Fibroblast of skin of back (primary cell): Measurements from ENCODE around the gene TFEB. TPM values are rescaled to one million over a fixed set of nuclear protein-coding genes. Genes with fewer than 3 reads are reported as not detected.
A peak's percentile ranks its signal among the peaks of the same experiment; 100 is the strongest.
"Not testable (repeated sequence)": the region's sequence is repeated elsewhere in the genome, so short reads cannot be mapped to it uniquely, and the experiment has no call there.

Source experiments
- DNase-seq: peaks from one replicate; pipeline ENCODE4 v3.0.0-alpha.2; 2013
- polyA plus RNA-seq, 2 experiments: library from polyadenylated mRNA; unstranded; fragments of 120-200 nt; gene quantifications; one replicate each; pipeline ENCODE4 v1.2.1, GENCODE V29; 2013; ENCODE audit not compliant: insufficient read length in 2 of 2

The TFEB gene
- 5.9 TPM for polyA plus RNA-seq (2013, experiment 1 of 2; ENCODE audit: insufficient read length)
- 4.1 TPM for polyA plus RNA-seq (2013, experiment 2 of 2; ENCODE audit: insufficient read length)

DNA sequence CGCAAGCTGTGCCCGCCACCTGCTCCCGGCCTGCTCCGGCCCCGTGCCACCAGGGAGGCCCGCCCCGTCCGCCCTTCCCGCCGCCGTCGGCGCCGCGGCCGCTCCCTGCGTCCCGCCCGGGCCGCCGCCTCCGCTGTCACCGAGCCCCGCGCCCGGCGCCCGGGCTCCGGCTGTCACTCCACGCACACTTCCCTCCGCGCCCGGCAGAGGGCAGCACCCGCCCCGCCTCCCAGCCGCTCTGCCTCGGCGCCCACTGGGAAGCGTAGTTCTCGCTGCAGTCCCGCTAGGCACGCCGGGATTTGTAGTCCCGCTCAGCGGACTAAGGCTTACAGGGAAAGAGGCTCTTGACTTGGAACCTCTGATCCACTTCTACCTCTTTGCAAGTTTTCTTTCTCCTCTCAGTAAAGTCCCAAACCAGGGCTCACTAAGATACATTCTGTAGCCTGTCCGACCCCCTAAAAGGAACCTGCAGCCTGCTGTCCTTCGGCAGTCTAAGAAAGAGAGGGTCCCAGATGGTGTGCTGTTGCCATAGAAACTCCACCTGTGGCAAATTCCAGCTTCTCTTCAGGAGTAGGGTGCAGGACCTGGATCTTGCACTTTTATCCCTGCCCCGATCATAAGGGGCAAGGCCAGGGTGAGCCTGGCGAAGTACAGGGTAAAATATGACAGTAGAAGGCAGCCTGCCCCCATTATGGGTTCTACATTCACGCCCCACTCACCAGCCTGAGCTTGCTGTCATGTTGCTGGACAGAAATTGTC is at the start of gene TFEB:
TSS of gene TFEB (minus strand) at position 182 of the 759 bp plus-strand sequence. CDS start 44,395 bp downstream, outside the sequence.
- peak; percentile 89 for DNase-seq

DNA sequence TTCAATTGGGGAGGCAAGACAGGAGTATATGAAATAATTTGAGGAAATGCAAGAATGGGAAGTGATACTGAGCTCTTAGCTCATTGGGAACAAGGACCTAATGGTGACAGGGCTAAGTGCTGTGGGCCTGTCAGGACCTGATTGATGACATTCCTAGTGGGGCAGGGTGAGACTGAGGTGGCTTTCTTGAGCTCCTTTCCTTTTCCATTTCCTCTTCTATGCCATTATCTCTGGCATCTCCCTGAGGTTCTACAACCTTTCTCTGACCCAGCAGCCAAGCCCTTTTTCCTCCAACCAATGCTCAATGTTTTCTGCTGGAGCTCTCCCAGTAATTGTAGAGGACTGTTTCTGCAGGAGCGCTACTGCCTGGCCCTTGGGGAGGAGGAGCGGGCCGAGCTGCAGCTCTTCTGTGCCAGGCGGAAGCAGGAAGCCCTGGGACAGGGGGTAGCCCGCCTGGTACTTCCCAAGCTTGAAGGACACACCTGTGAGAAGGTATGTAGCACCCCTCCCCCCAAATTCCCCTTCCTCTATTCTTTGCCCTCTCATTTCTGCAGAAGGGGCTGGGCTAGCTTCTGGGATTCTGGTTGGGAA is 49.3 kb upstream of the TFEB start:
- no peak for DNase-seq

DNA sequence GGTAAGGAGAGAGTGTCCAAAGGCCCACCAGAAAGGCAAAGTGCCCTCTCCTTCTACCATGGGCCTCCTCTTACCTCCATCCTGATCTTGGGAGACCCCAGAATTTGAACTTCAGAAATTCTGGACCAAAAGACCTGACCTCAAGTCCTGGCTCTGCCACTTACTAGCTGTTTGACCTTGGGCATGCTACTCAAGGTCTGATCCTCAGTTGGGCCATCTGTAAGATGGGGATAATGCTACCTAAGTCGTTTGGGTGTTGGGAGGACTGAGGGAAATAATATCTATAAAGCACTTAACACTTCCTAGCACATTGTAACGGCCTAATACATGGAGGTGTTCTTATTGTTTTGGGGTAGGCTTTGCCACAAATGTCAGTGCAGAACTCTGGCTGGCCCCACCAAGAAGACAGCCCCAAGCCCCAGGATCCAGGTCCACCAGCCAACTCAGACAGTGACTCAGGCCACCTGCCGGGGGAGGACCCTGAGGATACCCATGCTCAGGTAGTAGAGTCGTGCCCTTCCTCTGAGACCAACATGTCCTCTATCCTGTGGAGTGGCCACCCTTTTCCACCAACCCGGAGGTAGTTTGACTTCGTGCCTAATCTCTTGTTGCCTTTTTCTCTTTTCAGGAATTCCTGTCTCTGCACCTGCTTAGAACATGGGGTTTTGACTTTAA is 47.8 kb upstream of the TFEB start:
- no peak for DNase-seq

- no peak for DNase-seq
Observed at GRCh38 chr6:41781366-41781730, 45.9 kb upstream of the TFEB start.

DNA sequence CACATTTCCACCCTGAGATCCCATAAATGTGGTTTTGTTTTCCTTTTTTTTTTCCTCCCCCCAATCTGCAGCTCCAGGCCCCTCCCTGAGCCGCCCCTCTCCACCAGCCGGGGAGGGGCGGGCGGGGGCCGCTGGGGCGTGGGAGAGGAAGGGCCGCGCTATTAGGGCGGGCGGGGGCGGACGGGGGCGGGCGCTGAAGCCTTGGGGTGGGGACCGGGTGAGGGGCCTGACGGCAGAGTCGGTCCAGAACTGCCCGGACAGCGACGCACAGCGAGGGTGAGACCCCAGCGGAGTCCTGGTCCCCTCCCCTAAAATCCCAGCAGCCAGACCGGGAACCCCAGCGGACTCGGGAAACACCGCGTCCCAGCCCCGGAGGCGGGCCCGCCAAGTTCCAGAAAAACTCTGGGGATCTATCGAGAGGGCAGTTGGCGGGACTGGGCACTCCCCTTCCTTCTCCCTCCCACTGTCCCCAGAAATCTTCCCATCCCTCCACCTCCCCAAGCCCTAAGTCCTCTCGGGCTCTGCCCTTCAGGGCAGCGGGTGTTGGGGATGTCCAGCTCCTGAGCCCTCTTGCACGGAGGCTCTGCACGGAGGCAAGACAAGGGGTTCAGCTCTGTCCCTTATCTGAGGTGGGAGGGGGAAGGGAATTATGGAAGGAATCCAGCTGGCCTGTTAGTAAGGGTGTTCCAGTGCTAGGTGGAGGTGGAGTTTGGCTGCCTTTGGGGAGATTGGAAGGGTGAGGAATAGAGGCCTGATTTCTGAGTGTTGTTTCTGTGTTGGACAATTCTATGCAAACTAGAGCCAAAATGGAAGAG is 45.4 kb upstream of the TFEB start, which contains the start of gene PRICKLE4:
TSS of gene PRICKLE4 (plus strand) at position 232 of the 815 bp plus-strand sequence. CDS start 2,692 bp downstream, outside the sequence.
- DNase-seq, result no peak

- peak; percentile 92 for DNase-seq
Observed at GRCh38 chr6:41779788-41780550, 44.6 kb upstream of the TFEB start, which contains the start of gene FRS3. FRS3 (minus strand) TSS chr6:41779900; CDS start chr6:41776987, 2,913 bp downstream.

DNA sequence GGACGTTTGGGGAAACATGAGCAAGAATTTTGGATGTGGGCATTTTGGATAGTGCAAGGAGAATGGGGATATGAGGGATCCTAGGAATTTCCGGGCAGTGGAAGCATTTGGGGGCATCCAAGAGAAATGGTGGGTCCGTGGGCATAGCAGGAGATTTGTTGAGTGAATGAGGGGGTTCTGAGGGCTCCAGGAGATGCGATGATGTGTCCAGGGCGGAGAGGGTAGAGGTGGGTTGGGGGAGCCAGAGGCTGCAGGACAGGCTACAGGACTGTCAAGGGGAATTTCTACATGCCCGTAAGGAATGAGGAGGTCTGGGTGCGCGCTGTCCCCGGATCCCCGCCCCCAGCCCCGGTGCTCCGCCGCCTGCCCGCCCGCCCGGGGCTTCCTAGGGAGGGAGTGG is 43.9 kb upstream of the TFEB start:
- no peak for DNase-seq

GRCh38 chr6:41778895-41779294 is 43.5 kb upstream of the TFEB start:
- no peak for DNase-seq

GRCh38 chr6:41777551-41778285 is 42.3 kb upstream of the TFEB start:
- no peak for DNase-seq

DNA sequence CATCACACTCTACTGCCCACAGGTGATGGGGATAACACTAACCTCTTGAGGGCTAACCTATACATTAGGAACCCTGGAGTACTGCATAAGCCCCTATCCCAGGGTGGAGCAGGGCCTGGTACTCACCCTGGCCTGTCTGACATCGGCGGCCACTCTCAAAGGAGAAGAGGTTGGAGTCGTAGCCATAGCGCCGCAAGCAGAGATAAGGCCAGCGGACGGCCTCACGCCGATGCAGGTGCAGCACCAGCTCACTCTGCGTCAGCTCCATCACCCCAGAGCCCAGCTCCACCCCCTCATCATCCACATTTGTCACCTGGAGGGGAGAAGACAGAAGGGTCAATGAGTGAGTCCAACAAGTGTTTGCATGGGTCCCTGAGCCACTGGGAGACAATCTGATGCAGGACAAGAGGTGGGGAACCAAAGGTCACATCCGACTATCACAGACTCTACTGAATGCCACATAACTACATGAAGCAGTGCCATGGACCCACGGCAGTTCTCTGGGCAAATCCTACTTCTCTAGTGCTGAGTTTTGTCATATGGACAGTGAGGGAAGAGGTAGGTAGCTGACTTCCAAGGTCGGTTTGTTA is 40.0 kb upstream of the TFEB start:
- no peak for DNase-seq

DNA sequence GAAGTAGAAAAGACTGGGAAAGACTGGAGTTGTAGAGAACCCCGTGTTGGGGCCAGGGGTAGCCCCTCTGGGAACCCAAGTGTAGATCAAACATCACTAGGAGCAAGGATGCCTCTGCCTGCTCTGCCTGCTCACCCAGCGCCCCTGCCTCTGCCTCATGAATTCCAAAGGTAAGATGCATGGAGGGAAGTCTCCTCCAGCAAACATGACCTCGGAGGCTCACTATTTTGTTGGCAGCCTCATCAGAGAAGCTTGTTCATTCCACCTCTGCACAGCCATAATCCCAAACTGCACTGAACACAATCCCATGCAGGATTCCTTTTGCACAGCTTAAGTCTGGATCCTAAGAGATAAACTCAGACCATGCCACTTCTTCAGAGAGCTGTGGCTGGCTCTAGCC is 39.4 kb upstream of the TFEB start:
- no peak for DNase-seq

- no peak for DNase-seq
Observed at GRCh38 chr6:41771058-41771983, 35.9 kb upstream of the TFEB start.

- no peak for DNase-seq
Observed at GRCh38 chr6:41770381-41771057, 35.1 kb upstream of the TFEB start.

GRCh38 chr6:41769376-41769775 is 34.0 kb upstream of the TFEB start:
- DNase-seq, result no peak

DNA sequence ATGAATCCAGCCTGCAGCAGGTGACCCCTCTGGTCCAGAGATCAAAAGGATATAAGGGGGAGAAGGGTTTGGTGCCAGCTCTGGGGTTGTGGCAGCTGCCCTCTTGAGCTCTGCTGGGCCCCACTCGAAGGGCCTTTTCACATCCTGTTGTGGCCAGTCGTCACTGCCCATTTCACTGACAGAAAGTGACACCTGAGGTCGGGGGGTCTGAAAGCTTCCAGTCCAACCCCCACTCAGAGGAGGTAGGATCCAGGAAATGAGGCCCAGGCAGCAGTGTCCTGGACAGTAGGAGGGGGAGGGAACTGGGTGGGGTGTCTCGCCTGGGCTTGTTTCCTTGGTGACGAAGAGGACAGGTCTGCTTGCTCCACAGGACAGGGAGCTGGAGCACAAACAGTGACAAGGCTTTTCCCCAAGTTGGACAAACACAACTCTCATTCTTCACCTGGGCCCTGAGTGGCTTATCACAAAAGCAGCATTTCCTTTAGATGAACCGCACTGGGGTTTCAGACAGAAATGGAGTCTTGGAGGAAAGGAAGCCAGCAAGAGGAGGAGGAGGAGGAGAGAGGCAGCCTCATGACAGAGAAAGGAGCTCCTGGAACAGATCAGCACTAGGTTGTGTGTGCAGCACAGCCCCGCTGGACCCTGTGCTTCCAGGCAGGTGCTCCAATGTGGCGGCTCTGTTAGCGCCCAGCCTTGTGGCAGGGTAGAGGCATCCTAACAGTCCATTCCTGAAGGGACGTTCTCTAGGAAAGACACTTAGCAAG is 33.3 kb upstream of the TFEB start:
- no peak for DNase-seq

GRCh38 chr6:41767112-41767833 is 31.9 kb upstream of the TFEB start:
- DNase-seq, result peak; percentile 63

GRCh38 chr6:41766043-41766664 is 30.7 kb upstream of the TFEB start:
- not testable (repeated sequence) for DNase-seq
